ENCODE results near the gene PEX11B. TPM values are rescaled to one million over a fixed set of nuclear protein-coding genes. Genes with fewer than 3 reads are reported as not detected.

Gene PEX11B
- polyA plus RNA-seq, 3 donors, result 12.0 to 38.2 (median 37.9) TPM

GRCh38 chr1:145953861-145954260 is 35.3 kb upstream of the PEX11B start:
- H3K9ac ChIP-seq (ENCODE audit: insufficient read depth, low read length, poor library complexity, severe bottlenecking), result no peak overlapping the region
- peaks cover 45% of the 10 kb centered on the region for H3K4me1 Mint-ChIP-seq
- peaks cover 0 to 2% (median 0%) of the 10 kb centered on the region in 7 donors for H3K9me3 Mint-ChIP-seq
- 88% methylated on average over 3 of the region's 6 CpGs for WGBS (ENCODE audit: insufficient coverage)
- H4K20me1 ChIP-seq (ENCODE audit: insufficient read depth, low read length), result no peaks in the 10 kb centered on the region
- no peak for DNase-seq
- no peak overlapping the region for H3K4me3 Mint-ChIP-seq
- H3K4me3 ChIP-seq (replicated peaks in 1 of 3; ENCODE audit: low read depth in 2 of 3, low read length in 3 of 3), result no peak overlapping the region
- H3K36me3 ChIP-seq (replicated peaks in 1 of 2; ENCODE audit: control insufficient read depth in 1 of 2, insufficient read depth in 2 of 2, low read length in 2 of 2), result peaks cover 0 to 5% of the 10 kb centered on the region in 2 donors
- no peaks in the 10 kb centered on the region for H3K27me3 ChIP-seq (ENCODE audit: control insufficient read depth in 2 of 2, insufficient read depth in 2 of 2, low read length in 2 of 2)
- no peak overlapping the region for H2AFZ ChIP-seq (ENCODE audit: insufficient read depth, low read depth, low read length, poor library complexity, severe bottlenecking)
- H3K27ac Mint-ChIP-seq, result no peak overlapping the region
- H3K27me3 Mint-ChIP-seq (ENCODE audit: low read depth in 3 of 3), result peaks cover 0 to 2% (median 0%) of the 10 kb centered on the region in 3 donors
- H3K27ac ChIP-seq (ENCODE audit: low read depth in 1 of 2, low read length in 2 of 2), result no peak overlapping the region
- H3K4me2 ChIP-seq (replicated peaks; ENCODE audit: extremely low read depth, low read length, poor library complexity, severe bottlenecking), result no peak overlapping the region
- peaks cover 16% of the 10 kb centered on the region in 2 donors for H3K36me3 Mint-ChIP-seq
- H3K9me3 ChIP-seq (replicated peaks in 1 of 2; ENCODE audit: control insufficient read depth in 1 of 2, insufficient read depth in 1 of 2, low read length in 2 of 2), result no peaks in the 10 kb centered on the region
- no peak for TF ChIP-seq CTCF (IDR thresholded peaks at IDR 0.05)
- peaks cover 22 to 31% of the 10 kb centered on the region in 2 donors for H3K4me1 ChIP-seq (ENCODE audit: control insufficient read depth in 1 of 2, insufficient read depth in 2 of 2, low read length in 2 of 2)
- H3K79me2 ChIP-seq (ENCODE audit: insufficient read depth, low read length), result peaks cover 41% of the 10 kb centered on the region
- intact Hi-C loops (cut with micrococcal nuclease), result no loop called here

DNA sequence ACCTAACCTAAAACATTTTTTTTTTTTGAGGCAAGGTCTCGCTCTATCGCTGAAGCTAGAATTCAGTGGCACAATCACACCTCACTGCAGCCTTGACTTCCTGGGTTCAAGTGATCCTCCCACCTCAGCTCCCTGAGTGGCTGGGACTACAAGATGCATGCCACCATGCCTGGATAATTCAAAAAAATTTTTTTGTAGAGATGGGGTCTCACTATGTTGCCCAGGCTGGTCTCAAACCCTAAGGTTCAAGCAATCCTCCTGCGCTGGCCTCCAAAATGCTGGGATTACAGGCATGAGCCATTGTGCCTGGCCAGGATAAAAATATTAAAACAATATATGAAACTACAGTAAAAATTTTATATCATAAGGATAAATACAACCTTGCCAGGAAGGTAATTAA is 34.4 kb upstream of the PEX11B start:
- 100% methylated on average over 2 of the region's 3 CpGs for WGBS (ENCODE audit: insufficient coverage)
- Histone ChIP-seq H3K4me1 (ENCODE audit: control insufficient read depth in 1 of 2, insufficient read depth in 2 of 2, low read length in 2 of 2) (peaks cover 14 to 23% of the 10 kb centered on the region in 2 donors), H3K79me2 (ENCODE audit: insufficient read depth, low read length) (peaks cover 41% of the 10 kb centered on the region), H3K9ac (ENCODE audit: insufficient read depth, low read length, poor library complexity, severe bottlenecking) (no peak overlapping the region), H3K27me3 (ENCODE audit: control insufficient read depth in 2 of 2, insufficient read depth in 2 of 2, low read length in 2 of 2) (no peaks in the 10 kb centered on the region), H3K9me3 (replicated peaks in 1 of 2; ENCODE audit: control insufficient read depth in 1 of 2, insufficient read depth in 1 of 2, low read length in 2 of 2) (no peaks in the 10 kb centered on the region), H4K20me1 (ENCODE audit: insufficient read depth, low read length) (no peaks in the 10 kb centered on the region), H2AFZ (ENCODE audit: insufficient read depth, low read depth, low read length, poor library complexity, severe bottlenecking) (no peak overlapping the region), H3K36me3 (replicated peaks in 1 of 2; ENCODE audit: control insufficient read depth in 1 of 2, insufficient read depth in 2 of 2, low read length in 2 of 2) (peaks cover 0 to 15% of the 10 kb centered on the region in 2 donors), H3K4me2 (replicated peaks; ENCODE audit: extremely low read depth, low read length, poor library complexity, severe bottlenecking) (no peak overlapping the region), H3K4me3 (replicated peaks in 1 of 3; ENCODE audit: low read depth in 2 of 3, low read length in 3 of 3) (no peak overlapping the region), H3K27ac (ENCODE audit: low read depth in 1 of 2, low read length in 2 of 2) (no peak overlapping the region)
- Mint-ChIP-seq H3K27ac (no peak overlapping the region), H3K4me3 (no peak overlapping the region), H3K27me3 (ENCODE audit: low read depth in 3 of 3) (peaks cover 0 to 1% (median 0%) of the 10 kb centered on the region in 3 donors), H3K36me3 (peaks cover 16% of the 10 kb centered on the region in 2 donors), H3K9me3 (peaks cover 0 to 2% (median 0%) of the 10 kb centered on the region in 7 donors), H3K4me1 (peaks cover 35% of the 10 kb centered on the region)
- intact Hi-C loops (cut with micrococcal nuclease), result no loop called here
- DNase-seq, result no peak
- TF ChIP-seq CTCF (IDR thresholded peaks at IDR 0.05), result no peak

All from CD14-positive monocyte (primary cell).